NCI-H345 treated with DMSO at 0.1 percent for 48 hours (cell line): ENCODE data around the gene THBD.
"Not testable (repeated sequence)": the region's sequence is repeated elsewhere in the genome, so short reads cannot be mapped to it uniquely, and the experiment has no call there.

Experiments used
- DNase-seq: peaks from one replicate; lab custom pipeline; 2025; ENCODE audit not compliant: unreplicated experiment; lab: John Stamatoyannopoulos, UW

THBD gene

GRCh38 chr20:23039136-23039875 is 10.2 kb downstream of the THBD start:
- DNase-seq, result no peak

GRCh38 chr20:23037017-23037481 is 12.4 kb downstream of the THBD start:
- DNase-seq, result no peak

GRCh38 chr20:23036371-23036770 is 13.1 kb downstream of the THBD start:
- no peak for DNase-seq

- DNase-seq, result no peak
These were observed 13.7 kb downstream of the THBD start for GRCh38 chr20:23035731-23036130.

- no peak for DNase-seq
These were observed 14.5 kb downstream of the THBD start, which contains the start of gene SSTR4 for GRCh38 chr20:23034721-23035671. SSTR4 (plus strand) TSS chr20:23035312; CDS start chr20:23035484, 172 bp downstream.

- DNase-seq, result no peak
These were observed 15.6 kb downstream of the THBD start for GRCh38 chr20:23033918-23034317.

GRCh38 chr20:23032750-23033078 is 16.8 kb downstream of the THBD start:
- no peak for DNase-seq

- DNase-seq, result no peak
These were observed 17.3 kb downstream of the THBD start for GRCh38 chr20:23032056-23032749.

- no peak for DNase-seq
These were observed 18.1 kb downstream of the THBD start for GRCh38 chr20:23031346-23031745.

GRCh38 chr20:23029324-23029723 is 20.1 kb downstream of the THBD start:
- no peak for DNase-seq

- DNase-seq, result no peak
These were observed 21.1 kb downstream of the THBD start for GRCh38 chr20:23028392-23028791.

- DNase-seq, result no peak
These were observed 21.8 kb downstream of the THBD start for GRCh38 chr20:23027721-23028120.

- DNase-seq, result not testable (repeated sequence)
These were observed 24.0 kb downstream of the THBD start for GRCh38 chr20:23025503-23025902.

- DNase-seq, result no peak
These were observed 24.8 kb downstream of the THBD start for GRCh38 chr20:23024701-23025100.

- no peak for DNase-seq
These were observed 25.8 kb downstream of the THBD start for GRCh38 chr20:23023621-23024177.

GRCh38 chr20:23022849-23023248 is 26.6 kb downstream of the THBD start:
- DNase-seq, result no peak

GRCh38 chr20:23021951-23022350 is 27.5 kb downstream of the THBD start:
- DNase-seq, result no peak

- DNase-seq, result no peak
These were observed 27.9 kb downstream of the THBD start for GRCh38 chr20:23021541-23021940.

- DNase-seq, result no peak
These were observed 29.0 kb downstream of the THBD start for GRCh38 chr20:23020230-23021018.

- DNase-seq, result no peak
These were observed 30.1 kb downstream of the THBD start for GRCh38 chr20:23019403-23019802.
